NOMO-1 (cell line): Measurements from ENCODE around the gene CFAP74.
A peak's percentile ranks its signal among the peaks of the same experiment; 100 is the strongest.

ENCODE experiments used
- DNase-seq, 2 experiments: peaks; one replicate each; lab custom pipeline; 2025; ENCODE audit not compliant: unreplicated experiment in 2 of 2; lab: John Stamatoyannopoulos, UW

Gene CFAP74

DNA sequence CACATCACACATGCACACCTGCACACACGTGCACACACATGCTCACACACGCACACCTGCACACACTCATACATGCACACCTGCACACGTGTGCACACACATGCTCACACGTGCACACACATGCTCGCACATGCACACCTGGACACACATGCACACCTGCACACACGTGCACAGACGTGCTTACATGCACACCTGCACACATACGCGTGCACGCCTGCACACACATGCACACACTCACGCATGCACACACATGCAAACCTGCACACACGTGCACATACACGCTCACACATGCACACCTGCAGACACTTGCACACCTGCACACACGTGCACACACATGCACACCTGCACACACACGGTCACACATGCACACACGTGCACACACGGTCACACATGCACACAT is 32.6 kb downstream of the CFAP74 start:
- no peak for DNase-seq

- no peak for DNase-seq
Measured at GRCh38 chr1:1969953-1970716, 33.5 kb downstream of the CFAP74 start.

- no peak for DNase-seq
Measured at GRCh38 chr1:1969505-1969900, 34.1 kb downstream of the CFAP74 start.

DNA sequence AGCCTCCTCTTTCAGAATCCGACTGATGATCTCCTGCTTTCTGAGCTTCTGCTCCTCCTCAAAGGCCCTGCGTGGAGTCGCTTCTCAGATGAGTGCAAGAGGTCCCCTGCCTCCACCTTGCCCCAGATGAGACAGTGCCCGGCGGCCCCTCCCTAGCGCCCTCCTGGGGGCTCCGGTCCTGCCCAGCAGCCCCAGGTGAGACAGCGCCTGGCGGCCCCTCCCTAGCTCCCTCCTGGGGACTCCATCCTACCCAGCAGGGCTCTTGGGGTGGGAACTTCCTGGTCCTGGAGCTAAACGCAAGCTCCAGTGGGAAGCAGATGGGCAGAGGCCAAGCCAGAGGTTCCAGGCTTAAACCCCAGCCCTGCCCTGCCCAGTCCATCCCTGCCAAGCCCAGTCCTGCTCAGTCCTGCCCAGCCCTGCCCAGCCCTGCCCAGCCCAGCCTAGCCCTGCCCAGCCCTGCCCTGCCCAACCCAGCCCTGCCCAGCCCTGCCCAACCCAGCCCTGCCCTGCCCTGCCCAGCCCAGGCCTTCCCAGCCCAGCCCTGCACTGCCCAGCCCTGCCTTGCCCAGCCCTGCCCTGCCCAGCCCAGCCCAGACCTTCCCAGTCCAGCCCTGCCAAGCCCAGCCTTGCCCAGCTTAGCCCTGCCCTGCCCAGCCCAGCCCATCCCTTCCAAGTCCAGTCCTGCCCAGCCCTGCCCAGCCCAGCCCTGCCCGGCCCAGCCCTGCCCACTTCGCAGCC is 34.6 kb downstream of the CFAP74 start:
- no peak for DNase-seq

DNA sequence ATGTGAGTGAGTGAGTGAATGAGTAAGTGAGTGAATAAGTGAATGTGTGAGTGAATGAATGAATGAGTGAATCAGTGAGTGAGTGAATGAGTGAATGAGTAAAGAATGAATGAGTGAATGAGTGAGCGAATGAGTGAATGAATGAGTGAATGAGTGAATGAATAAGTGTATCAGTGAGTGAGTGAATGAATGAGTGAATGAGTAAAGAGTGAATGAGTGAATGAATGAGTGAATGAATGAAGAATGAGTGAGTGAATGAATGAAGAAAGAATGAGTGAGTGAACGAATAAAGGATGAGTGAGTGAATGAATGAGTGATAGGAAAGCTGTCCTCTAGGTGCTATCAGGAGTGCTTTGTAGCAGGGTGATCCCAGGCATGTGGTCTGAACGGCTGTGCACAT is 35.7 kb downstream of the CFAP74 start:
- DNase-seq = no peak

- DNase-seq = no peak
Measured at GRCh38 chr1:1967151-1967550, 36.4 kb downstream of the CFAP74 start.

GRCh38 chr1:1966071-1966740 is 37.4 kb downstream of the CFAP74 start:
- DNase-seq = peak in 1 of 2 experiments; percentile 53

- no peak for DNase-seq
Measured at GRCh38 chr1:1965546-1965945, 38.0 kb downstream of the CFAP74 start.

- no peak for DNase-seq
Measured at GRCh38 chr1:1964811-1965210, 38.8 kb downstream of the CFAP74 start.

- no peak for DNase-seq
Measured at GRCh38 chr1:1963570-1963969, 40.0 kb downstream of the CFAP74 start.

- DNase-seq = no peak
Measured at GRCh38 chr1:1962752-1963151, 40.8 kb downstream of the CFAP74 start.

DNA sequence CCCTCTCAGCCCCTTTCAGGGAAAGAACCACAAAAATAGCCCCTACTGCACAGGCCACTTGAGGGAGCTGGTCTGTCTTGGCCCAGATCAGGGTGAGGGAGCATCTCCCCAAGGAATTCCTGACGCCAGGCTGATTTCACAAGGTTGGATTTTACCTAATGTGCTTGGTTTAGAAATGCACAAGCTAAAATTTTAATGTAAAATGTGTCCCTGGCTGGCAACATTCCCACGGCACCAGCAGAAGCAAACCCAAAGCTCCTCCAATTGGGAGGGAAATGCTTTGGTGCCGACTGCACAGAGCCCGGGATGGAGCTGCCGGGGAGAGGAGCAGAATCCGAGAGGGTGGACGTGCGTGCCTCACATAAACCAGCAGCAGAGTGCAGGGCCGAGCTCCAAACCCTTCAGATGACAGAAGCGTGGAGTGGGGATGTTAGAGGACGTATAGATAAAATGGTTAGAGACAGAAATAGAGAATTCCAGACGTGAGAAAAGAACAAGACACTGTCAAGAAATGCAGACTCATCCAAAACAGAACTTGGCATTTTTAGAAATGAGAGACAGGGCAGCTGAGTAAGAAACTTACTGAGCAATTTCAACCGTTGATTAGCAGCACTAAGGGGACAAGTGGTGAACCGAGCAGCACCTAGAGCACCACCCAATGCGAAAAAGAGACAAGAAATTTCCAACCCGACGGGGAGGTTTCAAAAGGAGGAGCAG is 42.9 kb downstream of the CFAP74 start:
- DNase-seq = no peak

- DNase-seq = peak; percentile 72 to 74
Measured at GRCh38 chr1:1959840-1960479, 43.6 kb downstream of the CFAP74 start.

DNA sequence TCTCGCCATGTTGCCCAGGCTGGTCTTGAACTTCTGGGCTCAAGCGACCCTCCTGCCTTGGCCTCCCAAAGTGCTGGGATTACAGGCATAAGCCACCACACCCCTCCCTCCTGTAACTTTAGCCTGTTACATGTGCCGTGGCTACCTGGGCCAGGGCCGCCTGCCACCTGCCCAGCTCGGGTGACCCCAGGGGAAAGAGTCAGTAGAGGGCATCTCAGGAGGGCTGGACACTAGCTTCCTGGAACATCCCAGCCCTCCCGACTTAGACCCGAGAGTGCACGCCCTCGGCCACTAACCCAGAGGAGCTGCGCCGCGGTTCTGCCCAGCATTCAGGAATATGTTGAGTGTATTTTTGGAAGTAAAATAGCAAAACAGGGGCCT is 44.1 kb downstream of the CFAP74 start:
- no peak for DNase-seq

DNA sequence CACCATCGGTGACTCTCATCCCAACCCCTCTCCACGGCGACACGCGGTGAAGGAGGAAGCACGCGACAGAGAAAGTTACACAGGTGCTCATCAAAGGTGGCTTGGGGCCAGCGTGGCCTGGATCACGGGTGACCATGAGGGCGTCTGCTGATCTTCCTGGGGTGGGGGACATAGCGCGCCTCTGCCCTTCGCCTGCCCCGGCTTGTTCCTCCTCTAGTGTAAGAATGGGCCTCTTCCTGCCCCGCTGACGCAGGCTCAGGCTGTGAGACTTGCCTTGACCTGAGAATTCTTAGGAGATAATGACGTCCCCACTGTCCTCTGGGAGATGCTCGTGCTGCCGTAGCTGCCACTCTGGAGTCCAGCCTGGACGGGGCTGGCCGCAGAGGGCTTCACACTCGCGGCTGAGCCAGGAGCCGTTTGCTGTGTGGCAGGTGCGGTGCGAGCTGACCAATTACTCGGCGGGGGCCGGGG is 45.5 kb downstream of the CFAP74 start:
- DNase-seq = no peak

- DNase-seq = no peak
Measured at GRCh38 chr1:1957533-1957961, 46.0 kb downstream of the CFAP74 start.

- no peak for DNase-seq
Measured at GRCh38 chr1:1956586-1957532, 46.7 kb downstream of the CFAP74 start.

- no peak for DNase-seq
Measured at GRCh38 chr1:1956101-1956500, 47.5 kb downstream of the CFAP74 start.

- DNase-seq = no peak
Measured at GRCh38 chr1:1955621-1956094, 47.9 kb downstream of the CFAP74 start.
